ENCODE measurements around the gene AQP2. TPM values are rescaled to one million over a fixed set of nuclear protein-coding genes. Genes with fewer than 3 reads are reported as not detected.

AQP2 gene
- not detected in 2 replicates for total RNA-seq (2014; rRNA removed; shearing (Covaris generic))

- Histone ChIP-seq H3K9me3 (replicated peaks) (no peaks in the 10 kb centered on the region), H3K4me1 (replicated peaks) (no peaks in the 10 kb centered on the region), H3K27me3 (replicated peaks) (no peaks in the 10 kb centered on the region), H3K27ac (no peak within 1 kb of the TSS), H3K4me3 (no peak within 1 kb of the TSS), H3K36me3 (no peaks in the 10 kb centered on the region)
- DNase-seq (ENCODE audit: low read depth in 1 of 2, low spot score in 2 of 2): no peak
These were observed at the start of gene AQP2 for GRCh38 chr12:49950273-49951251. TSS of gene AQP2 (plus strand) at chr12:49950737. CDS start at chr12:49950831, 94 bp downstream.

- Histone ChIP-seq H3K9me3 (replicated peaks) (no peaks in the 10 kb centered on the region), H3K27me3 (replicated peaks) (peaks cover 10% of the 10 kb centered on the region), H3K4me3 (no peak overlapping the region), H3K27ac (no peak overlapping the region), H3K4me1 (replicated peaks) (no peaks in the 10 kb centered on the region), H3K36me3 (no peaks in the 10 kb centered on the region)
- DNase-seq (ENCODE audit: low read depth in 1 of 2, low spot score in 2 of 2): no peak
These were observed 49.5 kb upstream of the AQP2 start for GRCh38 chr12:49901026-49901425.

- H3K27me3 ChIP-seq (replicated peaks): peaks cover 10% of the 10 kb centered on the region
- no peak for DNase-seq (ENCODE audit: low read depth in 1 of 2, low spot score in 2 of 2)
- no peaks in the 10 kb centered on the region for H3K4me1 ChIP-seq (replicated peaks)
- no peak overlapping the region for H3K27ac ChIP-seq
- H3K9me3 ChIP-seq (replicated peaks): no peaks in the 10 kb centered on the region
- no peaks in the 10 kb centered on the region for H3K36me3 ChIP-seq
- no peak overlapping the region for H3K4me3 ChIP-seq
These were observed 48.6 kb upstream of the AQP2 start for GRCh38 chr12:49901986-49902385.

GRCh38 chr12:49902399-49903350 lies 47.9 kb upstream of the AQP2 start:
- H3K27ac ChIP-seq: no peak overlapping the region
- H3K9me3 ChIP-seq (replicated peaks): no peaks in the 10 kb centered on the region
- H3K36me3 ChIP-seq: no peaks in the 10 kb centered on the region
- H3K27me3 ChIP-seq (replicated peaks): peaks cover 10% of the 10 kb centered on the region
- H3K4me1 ChIP-seq (replicated peaks): no peaks in the 10 kb centered on the region
- no peak overlapping the region for H3K4me3 ChIP-seq
- no peak for DNase-seq (ENCODE audit: low read depth in 1 of 2, low spot score in 2 of 2)

- Histone ChIP-seq H3K36me3 (no peaks in the 10 kb centered on the region), H3K4me1 (replicated peaks) (no peaks in the 10 kb centered on the region), H3K9me3 (replicated peaks) (no peaks in the 10 kb centered on the region), H3K27ac (no peak overlapping the region), H3K4me3 (no peak overlapping the region), H3K27me3 (replicated peaks) (peaks cover 10% of the 10 kb centered on the region)
- no peak for DNase-seq (ENCODE audit: low read depth in 1 of 2, low spot score in 2 of 2)
These were observed 47.2 kb upstream of the AQP2 start for GRCh38 chr12:49903351-49903699.

- Histone ChIP-seq H3K4me1 (replicated peaks) (no peaks in the 10 kb centered on the region), H3K9me3 (replicated peaks) (no peaks in the 10 kb centered on the region), H3K4me3 (no peak within 1 kb of the TSS), H3K27ac (no peak within 1 kb of the TSS), H3K36me3 (no peaks in the 10 kb centered on the region), H3K27me3 (replicated peaks) (peaks cover 10% of the 10 kb centered on the region)
- no peak for DNase-seq (ENCODE audit: low read depth in 1 of 2, low spot score in 2 of 2)
These were observed 46.7 kb upstream of the AQP2 start, which contains the start of gene FAIM2 for GRCh38 chr12:49903700-49904423. TSS of gene FAIM2 (minus strand) at chr12:49903900. CDS start at chr12:49903792, 108 bp downstream.

- Histone ChIP-seq H3K9me3 (replicated peaks) (no peaks in the 10 kb centered on the region), H3K4me3 (no peak overlapping the region), H3K27ac (no peak overlapping the region), H3K27me3 (replicated peaks) (peaks cover 10% of the 10 kb centered on the region), H3K36me3 (no peaks in the 10 kb centered on the region), H3K4me1 (replicated peaks) (no peaks in the 10 kb centered on the region)
- no peak for DNase-seq (ENCODE audit: low read depth in 1 of 2, low spot score in 2 of 2)
These were observed 45.9 kb upstream of the AQP2 start for GRCh38 chr12:49904601-49905000.

GRCh38 chr12:49905718-49906314 lies 44.7 kb upstream of the AQP2 start:
- H3K27me3 ChIP-seq (replicated peaks): peaks cover 10% of the 10 kb centered on the region
- no peak overlapping the region for H3K4me3 ChIP-seq
- no peaks in the 10 kb centered on the region for H3K9me3 ChIP-seq (replicated peaks)
- H3K4me1 ChIP-seq (replicated peaks): no peaks in the 10 kb centered on the region
- no peak for DNase-seq (ENCODE audit: low read depth in 1 of 2, low spot score in 2 of 2)
- H3K36me3 ChIP-seq: no peaks in the 10 kb centered on the region
- no peak overlapping the region for H3K27ac ChIP-seq

- no peak for DNase-seq (ENCODE audit: low read depth in 1 of 2, low spot score in 2 of 2)
- Histone ChIP-seq H3K4me3 (no peak overlapping the region), H3K4me1 (replicated peaks) (no peaks in the 10 kb centered on the region), H3K27ac (no peak overlapping the region), H3K9me3 (replicated peaks) (no peaks in the 10 kb centered on the region), H3K36me3 (no peaks in the 10 kb centered on the region), H3K27me3 (replicated peaks) (peaks cover 10% of the 10 kb centered on the region)
These were observed 43.2 kb upstream of the AQP2 start for GRCh38 chr12:49907352-49907751.

GRCh38 chr12:49909356-49909755 lies 41.2 kb upstream of the AQP2 start:
- H3K36me3 ChIP-seq: no peaks in the 10 kb centered on the region
- no peak for DNase-seq (ENCODE audit: low read depth in 1 of 2, low spot score in 2 of 2)

GRCh38 chr12:49909826-49910225 lies 40.7 kb upstream of the AQP2 start:
- H3K4me1 ChIP-seq (replicated peaks): no peaks in the 10 kb centered on the region
- DNase-seq (ENCODE audit: low read depth in 1 of 2, low spot score in 2 of 2): no peak

More at GRCh38 chr12:49909356-49909755, 41.2 kb upstream of the AQP2 start:
- peaks cover under 1% of the 10 kb centered on the region; the same call in 1 of the 2 replicates for H3K27me3 ChIP-seq (replicated peaks)
- no peaks in the 10 kb centered on the region for H3K9me3 ChIP-seq (replicated peaks)
- no peak overlapping the region for H3K4me3 ChIP-seq
- H3K4me1 ChIP-seq (replicated peaks): no peaks in the 10 kb centered on the region
- H3K27ac ChIP-seq: no peak overlapping the region

GRCh38 chr12:49910331-49911212 lies 40.0 kb upstream of the AQP2 start:
- H3K27me3 ChIP-seq (replicated peaks): no peaks in the 10 kb centered on the region
- H3K4me3 ChIP-seq: no peak overlapping the region
- no peaks in the 10 kb centered on the region for H3K36me3 ChIP-seq
- DNase-seq (ENCODE audit: low read depth in 1 of 2, low spot score in 2 of 2): no peak
- no peaks in the 10 kb centered on the region for H3K4me1 ChIP-seq (replicated peaks)
- no peak overlapping the region for H3K27ac ChIP-seq
- H3K9me3 ChIP-seq (replicated peaks): no peaks in the 10 kb centered on the region

More at GRCh38 chr12:49909826-49910225, 40.7 kb upstream of the AQP2 start:
- no peaks in the 10 kb centered on the region for H3K36me3 ChIP-seq
- H3K27me3 ChIP-seq (replicated peaks): no peaks in the 10 kb centered on the region
- H3K9me3 ChIP-seq (replicated peaks): no peaks in the 10 kb centered on the region
- H3K27ac ChIP-seq: no peak overlapping the region
- no peak overlapping the region for H3K4me3 ChIP-seq
